IPS-18a (cell line): ENCODE results near the gene AGR2.
"Not testable (repeated sequence)": the region's sequence is repeated elsewhere in the genome, so short reads cannot be mapped to it uniquely, and the experiment has no call there.

ENCODE experiments used
- H3K27ac ChIP-seq: one replicate; pipeline ENCODE4 v1.5.1; 2013; ENCODE audit warnings: low read length
- H3K27me3 ChIP-seq: one replicate; pipeline ENCODE4 v1.6.1; 2013; ENCODE audit warnings: mild to moderate bottlenecking, low read length; ENCODE audit not compliant: control insufficient read depth, insufficient read depth
- H3K36me3 ChIP-seq: one replicate; pipeline ENCODE4 v1.6.1; 2013; ENCODE audit warnings: low read depth, low read length; ENCODE audit not compliant: control insufficient read depth
- H3K4me1 ChIP-seq: one replicate; pipeline ENCODE4 v1.6.1; 2013; ENCODE audit warnings: low read depth, low read length; ENCODE audit not compliant: control insufficient read depth
- H3K4me3 ChIP-seq: one replicate; pipeline ENCODE4 v1.5.1; 2013; ENCODE audit warnings: low read length
- H3K9ac ChIP-seq: one replicate; pipeline ENCODE4 v1.6.1; 2013; ENCODE audit warnings: mild to moderate bottlenecking, low read length, moderate library complexity
- H3K9me3 ChIP-seq: one replicate; pipeline ENCODE4 v1.6.1; 2013; ENCODE audit warnings: low read depth, low read length; ENCODE audit not compliant: control insufficient read depth

Gene AGR2

GRCh38 chr7:16804674-16805439, at the start of gene AGR2:
Gene AGR2, minus strand, starts transcription at chr7:16804999. Its CDS starts 3,203 bp downstream, at chr7:16801796.
- no peaks in the 10 kb centered on the region for H3K4me1 ChIP-seq
- H3K9me3 ChIP-seq: no peaks in the 10 kb centered on the region
- no peaks in the 10 kb centered on the region for H3K36me3 ChIP-seq
- H3K27me3 ChIP-seq: no peaks in the 10 kb centered on the region
- H3K4me3 ChIP-seq: no peak within 1 kb of the TSS
- no peak within 1 kb of the TSS for H3K27ac ChIP-seq
- H3K9ac ChIP-seq: no peak within 1 kb of the TSS

GRCh38 chr7:16853189-16853588, 48.4 kb upstream of the AGR2 start:
- H3K27ac ChIP-seq, H3K4me3 ChIP-seq, H3K36me3 ChIP-seq, H3K27me3 ChIP-seq, H3K9ac ChIP-seq, H3K4me1 ChIP-seq, H3K9me3 ChIP-seq: not testable (repeated sequence)

- Histone ChIP-seq H3K4me1 (no peaks in the 10 kb centered on the region), H3K9me3 (no peaks in the 10 kb centered on the region), H3K9ac (no peak overlapping the region), H3K27me3 (no peaks in the 10 kb centered on the region), H3K27ac (no peak overlapping the region), H3K36me3 (no peaks in the 10 kb centered on the region), H3K4me3 (no peak overlapping the region)
These were observed 47.0 kb upstream of the AGR2 start for GRCh38 chr7:16851829-16852228.

GRCh38 chr7:16850614-16851466, 46.0 kb upstream of the AGR2 start:
- no peaks in the 10 kb centered on the region for H3K4me1 ChIP-seq
- no peaks in the 10 kb centered on the region for H3K27me3 ChIP-seq
- H3K36me3 ChIP-seq: no peaks in the 10 kb centered on the region
- no peak overlapping the region for H3K27ac ChIP-seq
- H3K9me3 ChIP-seq: no peaks in the 10 kb centered on the region
- H3K9ac ChIP-seq: no peak overlapping the region
- H3K4me3 ChIP-seq: no peak overlapping the region

- H3K4me1 ChIP-seq: no peaks in the 10 kb centered on the region
- no peaks in the 10 kb centered on the region for H3K9me3 ChIP-seq
- H3K4me3 ChIP-seq: no peak overlapping the region
- no peaks in the 10 kb centered on the region for H3K36me3 ChIP-seq
- no peak overlapping the region for H3K9ac ChIP-seq
- H3K27ac ChIP-seq: no peak overlapping the region
- H3K27me3 ChIP-seq: no peaks in the 10 kb centered on the region
These were observed 44.7 kb upstream of the AGR2 start for GRCh38 chr7:16849296-16850148.

GRCh38 chr7:16847381-16847860, 42.6 kb upstream of the AGR2 start:
- H3K4me1 ChIP-seq: no peaks in the 10 kb centered on the region
- no peak overlapping the region for H3K9ac ChIP-seq
- no peaks in the 10 kb centered on the region for H3K9me3 ChIP-seq
- H3K27me3 ChIP-seq: no peaks in the 10 kb centered on the region
- no peak overlapping the region for H3K4me3 ChIP-seq
- no peaks in the 10 kb centered on the region for H3K36me3 ChIP-seq
- H3K27ac ChIP-seq: no peak overlapping the region

- Histone ChIP-seq H3K36me3 (no peaks in the 10 kb centered on the region), H3K4me3 (no peak overlapping the region), H3K4me1 (no peaks in the 10 kb centered on the region), H3K9me3 (no peaks in the 10 kb centered on the region), H3K27me3 (no peaks in the 10 kb centered on the region), H3K27ac (no peak overlapping the region), H3K9ac (no peak overlapping the region)
These were observed 41.9 kb upstream of the AGR2 start for GRCh38 chr7:16846601-16847165.

GRCh38 chr7:16845746-16846145, 40.9 kb upstream of the AGR2 start:
- no peaks in the 10 kb centered on the region for H3K27me3 ChIP-seq
- H3K4me1 ChIP-seq: no peaks in the 10 kb centered on the region
- no peaks in the 10 kb centered on the region for H3K36me3 ChIP-seq
- H3K4me3 ChIP-seq: no peak overlapping the region
- H3K9ac ChIP-seq: no peak overlapping the region
- H3K9me3 ChIP-seq: no peaks in the 10 kb centered on the region
- H3K27ac ChIP-seq: no peak overlapping the region

- Histone ChIP-seq H3K36me3 (no peaks in the 10 kb centered on the region), H3K27me3 (no peaks in the 10 kb centered on the region), H3K27ac (no peak overlapping the region)
These were observed 36.9 kb upstream of the AGR2 start for GRCh38 chr7:16841681-16842080.

GRCh38 chr7:16840094-16840493, 35.3 kb upstream of the AGR2 start:
- H3K36me3 ChIP-seq: no peaks in the 10 kb centered on the region
- no peaks in the 10 kb centered on the region for H3K4me1 ChIP-seq
- H3K9me3 ChIP-seq: no peaks in the 10 kb centered on the region
- no peak overlapping the region for H3K4me3 ChIP-seq
- H3K27me3 ChIP-seq: no peaks in the 10 kb centered on the region
- no peak overlapping the region for H3K9ac ChIP-seq
- H3K27ac ChIP-seq: no peak overlapping the region

More at GRCh38 chr7:16841681-16842080, 36.9 kb upstream of the AGR2 start:
- Histone ChIP-seq H3K9ac (no peak overlapping the region), H3K9me3 (no peaks in the 10 kb centered on the region), H3K4me3 (no peak overlapping the region), H3K4me1 (no peaks in the 10 kb centered on the region)

- H3K27me3 ChIP-seq: no peaks in the 10 kb centered on the region
- no peaks in the 10 kb centered on the region for H3K9me3 ChIP-seq
- no peaks in the 10 kb centered on the region for H3K36me3 ChIP-seq
- H3K27ac ChIP-seq: no peak overlapping the region
- no peaks in the 10 kb centered on the region for H3K4me1 ChIP-seq
- H3K4me3 ChIP-seq: no peak overlapping the region
- H3K9ac ChIP-seq: no peak overlapping the region
These were observed 34.8 kb upstream of the AGR2 start for GRCh38 chr7:16839646-16840045.
